ENCODE data around the gene KCNJ2. TPM values are rescaled to one million over a fixed set of nuclear protein-coding genes. Genes with fewer than 3 reads are reported as not detected.

The KCNJ2 gene
- total RNA-seq, 1 experiment from 2014 or later, result not detected

DNA sequence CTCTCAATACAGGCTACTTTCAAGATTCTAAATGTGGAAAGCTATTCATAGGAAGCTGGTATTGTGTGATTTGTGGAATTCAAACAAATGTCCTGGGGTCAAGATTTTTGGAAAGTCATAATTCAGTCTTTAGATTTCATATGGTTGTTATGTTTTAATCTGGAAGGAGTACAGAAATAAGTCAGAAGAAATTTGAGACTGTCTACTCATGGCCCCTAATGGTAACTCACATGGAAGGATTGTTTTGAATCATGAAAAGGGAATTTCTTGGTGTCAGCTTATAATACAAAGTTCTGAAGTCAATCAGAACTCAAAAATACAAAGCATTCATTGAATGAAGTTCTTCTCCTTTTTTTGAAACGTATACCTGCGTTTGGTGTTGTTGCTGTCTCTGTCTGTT, 3.1 kb downstream of the KCNJ2 start:
- Histone ChIP-seq H3K36me3 (ENCODE audit: control insufficient read depth in 1 of 2, insufficient read depth in 2 of 2, low read length in 2 of 2) (no peaks in the 10 kb centered on the region), H3K27me3 (ENCODE audit: insufficient read depth, low read length) (no peaks in the 10 kb centered on the region), H3K79me2 (ENCODE audit: insufficient read depth, low read length) (no peaks in the 10 kb centered on the region), H2AFZ (ENCODE audit: low read depth, low read length, poor library complexity, severe bottlenecking) (no peak overlapping the region), H3K27ac (ENCODE audit: low read depth, low read length) (no peak overlapping the region), H3K4me1 (ENCODE audit: control insufficient read depth in 1 of 2, insufficient read depth in 2 of 2, low read length in 2 of 2) (no peaks in the 10 kb centered on the region), H3K9me3 (ENCODE audit: control insufficient read depth in 1 of 2, insufficient read depth in 1 of 2, low read depth in 1 of 2, low read length in 2 of 2) (peaks cover 0 to 8% of the 10 kb centered on the region in 2 experiments; a peak in 2 of 4 replicates), H4K20me1 (ENCODE audit: insufficient read depth) (no peaks in the 10 kb centered on the region), H3K9ac (ENCODE audit: low read length) (no peak overlapping the region), H3K9me2 (ENCODE audit: insufficient read depth) (no peaks in the 10 kb centered on the region), H3K4me3 (replicated peaks in 1 of 2; ENCODE audit: low read depth in 1 of 2, low read length in 2 of 2) (no peak overlapping the region), H3K4me2 (ENCODE audit: low read length) (no peak overlapping the region)
- no peak for ATAC-seq
- CTCF ChIA-PET, result no interaction called here
- intact Hi-C loops (cut with micrococcal nuclease), result no loop called here
- BruUV-seq (replicated peaks), result no TSS peak
- DNase-seq (ENCODE audit: low read depth, low spot score), result no peak
- TF ChIP-seq, protein P1, sequence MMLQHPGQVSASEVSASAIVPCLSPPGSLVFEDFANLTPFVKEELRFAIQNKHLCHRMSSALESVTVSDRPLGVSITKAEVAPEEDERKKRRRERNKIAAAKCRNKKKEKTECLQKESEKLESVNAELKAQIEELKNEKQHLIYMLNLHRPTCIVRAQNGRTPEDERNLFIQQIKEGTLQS (IDR thresholded peaks at IDR 0.05), result no peak
- TF ChIP-seq ZFX (IDR thresholded peaks at IDR 0.05) (no peak), EGR1 (IDR thresholded peaks at IDR 0.05; ENCODE audit: low read depth) (no peak), EZH2phosphoT487 (IDR thresholded peaks at IDR 0.05; ENCODE audit: borderline replicate concordance) (no peak), SP1 (IDR thresholded peaks at IDR 0.05; ENCODE audit: low read depth) (no peak), CEBPB (IDR thresholded peaks at IDR 0.05; ENCODE audit: low read depth) (no peak), ZNF274 (IDR thresholded peaks at IDR 0.05; ENCODE audit: low read depth, low read length) (no peak), POLR2AphosphoS5 (IDR thresholded peaks at IDR 0.05; ENCODE audit: low read depth, low read length) (no peak), SRF (IDR thresholded peaks at IDR 0.05; ENCODE audit: low read depth) (no peak), EZH2 (IDR thresholded peaks at IDR 0.05) (no peak)
- TF ChIP-seq, protein P2, sequence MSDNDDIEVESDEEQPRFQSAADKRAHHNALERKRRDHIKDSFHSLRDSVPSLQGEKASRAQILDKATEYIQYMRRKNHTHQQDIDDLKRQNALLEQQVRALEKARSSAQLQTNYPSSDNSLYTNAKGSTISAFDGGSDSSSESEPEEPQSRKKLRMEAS (IDR thresholded peaks at IDR 0.05), result no peak
- TF ChIP-seq, protein P3, sequence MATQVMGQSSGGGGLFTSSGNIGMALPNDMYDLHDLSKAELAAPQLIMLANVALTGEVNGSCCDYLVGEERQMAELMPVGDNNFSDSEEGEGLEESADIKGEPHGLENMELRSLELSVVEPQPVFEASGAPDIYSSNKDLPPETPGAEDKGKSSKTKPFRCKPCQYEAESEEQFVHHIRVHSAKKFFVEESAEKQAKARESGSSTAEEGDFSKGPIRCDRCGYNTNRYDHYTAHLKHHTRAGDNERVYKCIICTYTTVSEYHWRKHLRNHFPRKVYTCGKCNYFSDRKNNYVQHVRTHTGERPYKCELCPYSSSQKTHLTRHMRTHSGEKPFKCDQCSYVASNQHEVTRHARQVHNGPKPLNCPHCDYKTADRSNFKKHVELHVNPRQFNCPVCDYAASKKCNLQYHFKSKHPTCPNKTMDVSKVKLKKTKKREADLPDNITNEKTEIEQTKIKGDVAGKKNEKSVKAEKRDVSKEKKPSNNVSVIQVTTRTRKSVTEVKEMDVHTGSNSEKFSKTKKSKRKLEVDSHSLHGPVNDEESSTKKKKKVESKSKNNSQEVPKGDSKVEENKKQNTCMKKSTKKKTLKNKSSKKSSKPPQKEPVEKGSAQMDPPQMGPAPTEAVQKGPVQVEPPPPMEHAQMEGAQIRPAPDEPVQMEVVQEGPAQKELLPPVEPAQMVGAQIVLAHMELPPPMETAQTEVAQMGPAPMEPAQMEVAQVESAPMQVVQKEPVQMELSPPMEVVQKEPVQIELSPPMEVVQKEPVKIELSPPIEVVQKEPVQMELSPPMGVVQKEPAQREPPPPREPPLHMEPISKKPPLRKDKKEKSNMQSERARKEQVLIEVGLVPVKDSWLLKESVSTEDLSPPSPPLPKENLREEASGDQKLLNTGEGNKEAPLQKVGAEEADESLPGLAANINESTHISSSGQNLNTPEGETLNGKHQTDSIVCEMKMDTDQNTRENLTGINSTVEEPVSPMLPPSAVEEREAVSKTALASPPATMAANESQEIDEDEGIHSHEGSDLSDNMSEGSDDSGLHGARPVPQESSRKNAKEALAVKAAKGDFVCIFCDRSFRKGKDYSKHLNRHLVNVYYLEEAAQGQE (IDR thresholded peaks at IDR 0.05; ENCODE audit: low read depth), result no peak
- POLR2A ChIA-PET, result no interaction called here
- RAD21 ChIA-PET (ENCODE audit: low non-redundant PET in 1 of 2, low total read pairs in 2 of 2, uncharacterized antibody in 2 of 2, unreplicated experiment in 2 of 2), result no interaction called here

All from HCT116 (cell line).